PC-3 (cell line): Measurements from ENCODE around the gene GPR176.

Experiments used
- EZH2 ChIP-seq: fragments of 300-600 bp; sonication (generic); IDR thresholded peaks from one replicate; pipeline ENCODE4 v1.6.1; 2017; ENCODE audit warnings: antibody characterized with exemption, mild to moderate bottlenecking, low read length; ENCODE audit not compliant: unreplicated experiment
- EZH2phosphoT487 ChIP-seq: fragments of 300-600 bp; sonication (generic); IDR thresholded peaks from 2 replicates; pipeline ENCODE4 v1.6.1; 2018; ENCODE audit warnings: mild to moderate bottlenecking, antibody characterized with exemption, low read length, borderline replicate concordance
- TF ChIP-seq, protein P1 (sequence below): fragments of 300-600 bp; sonication (generic); conservative IDR thresholded peaks from 2 replicates; pipeline ENCODE4 v1.5.1; 2017; ENCODE audit warnings: antibody characterized with exemption, low read depth, mild to moderate bottlenecking, low read length

DNA sequence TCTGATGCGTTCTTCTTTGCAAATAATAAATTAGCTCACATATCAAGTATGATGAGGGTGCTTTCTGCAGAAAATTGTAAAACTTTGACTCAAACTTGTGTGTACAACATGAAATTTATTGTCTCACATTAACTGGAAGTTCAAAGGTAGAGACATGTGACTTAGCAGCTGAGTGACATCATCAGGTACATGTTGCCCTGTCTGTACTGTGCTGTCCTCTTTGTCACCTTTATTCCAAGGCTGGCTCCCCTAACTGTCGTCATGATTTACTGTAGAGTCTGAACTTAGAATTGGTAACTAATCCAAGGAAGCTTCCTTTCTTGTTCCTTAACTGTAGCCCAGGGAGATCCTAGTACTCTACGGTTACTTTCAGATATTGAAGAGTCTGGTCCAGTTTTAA is 125.1 kb downstream of the GPR176 start:
- TF ChIP-seq, protein P1, sequence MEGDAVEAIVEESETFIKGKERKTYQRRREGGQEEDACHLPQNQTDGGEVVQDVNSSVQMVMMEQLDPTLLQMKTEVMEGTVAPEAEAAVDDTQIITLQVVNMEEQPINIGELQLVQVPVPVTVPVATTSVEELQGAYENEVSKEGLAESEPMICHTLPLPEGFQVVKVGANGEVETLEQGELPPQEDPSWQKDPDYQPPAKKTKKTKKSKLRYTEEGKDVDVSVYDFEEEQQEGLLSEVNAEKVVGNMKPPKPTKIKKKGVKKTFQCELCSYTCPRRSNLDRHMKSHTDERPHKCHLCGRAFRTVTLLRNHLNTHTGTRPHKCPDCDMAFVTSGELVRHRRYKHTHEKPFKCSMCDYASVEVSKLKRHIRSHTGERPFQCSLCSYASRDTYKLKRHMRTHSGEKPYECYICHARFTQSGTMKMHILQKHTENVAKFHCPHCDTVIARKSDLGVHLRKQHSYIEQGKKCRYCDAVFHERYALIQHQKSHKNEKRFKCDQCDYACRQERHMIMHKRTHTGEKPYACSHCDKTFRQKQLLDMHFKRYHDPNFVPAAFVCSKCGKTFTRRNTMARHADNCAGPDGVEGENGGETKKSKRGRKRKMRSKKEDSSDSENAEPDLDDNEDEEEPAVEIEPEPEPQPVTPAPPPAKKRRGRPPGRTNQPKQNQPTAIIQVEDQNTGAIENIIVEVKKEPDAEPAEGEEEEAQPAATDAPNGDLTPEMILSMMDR = no peak
- no peak for TF ChIP-seq EZH2phosphoT487
- TF ChIP-seq EZH2 = no peak
